Hepatocyte (in vitro differentiated cells): ENCODE results near the gene ATOX1. TPM values are rescaled to one million over a fixed set of nuclear protein-coding genes. Genes with fewer than 3 reads are reported as not detected.
A peak's percentile ranks its signal among the peaks of the same experiment; 100 is the strongest.

ENCODE experiments used
- DNase-seq: peaks from one replicate; pipeline ENCODE4 v3.0.0-alpha.2; 2016; ENCODE audit warnings: low spot score
- H2AFZ ChIP-seq: fragments of 200-600 bp; sonication (generic); 2 replicates; pipeline ENCODE4 v1.6.0; 2016; ENCODE audit warnings: antibody characterized with exemption, mild to moderate bottlenecking
- H3K27ac ChIP-seq: fragments of 200-600 bp; sonication (generic); 2 replicates; pipeline ENCODE4 v1.5.1; 2016; ENCODE audit warnings: mild to moderate bottlenecking
- H3K27me3 ChIP-seq: fragments of 200-600 bp; sonication (generic); 2 replicates; pipeline ENCODE4 v1.6.1; 2016
- H3K36me3 ChIP-seq: fragments of 200-600 bp; sonication (generic); replicated peaks from 2 replicates; pipeline ENCODE4 v1.5.1; 2016; ENCODE audit warnings: low read depth; ENCODE audit not compliant: insufficient read depth
- H3K4me1 ChIP-seq: fragments of 200-600 bp; sonication (generic); 2 replicates; pipeline ENCODE4 v1.5.1; 2016; ENCODE audit warnings: mild to moderate bottlenecking, moderate library complexity; ENCODE audit not compliant: insufficient read depth
- H3K4me2 ChIP-seq: fragments of 200-600 bp; sonication (generic); 2 replicates; pipeline ENCODE4 v1.6.0; 2016
- H3K4me3 ChIP-seq: fragments of 200-600 bp; sonication (generic); 2 replicates; pipeline ENCODE4 v1.5.1; 2016; ENCODE audit warnings: mild to moderate bottlenecking
- H3K79me2 ChIP-seq: fragments of 200-600 bp; sonication (generic); 2 replicates; pipeline ENCODE4 v1.6.0; 2017; ENCODE audit warnings: mild to moderate bottlenecking
- H3K9me2 ChIP-seq: fragments of 200-600 bp; sonication (generic); replicated peaks from 2 replicates; pipeline ENCODE4 v1.6.0; 2017; ENCODE audit warnings: mild to moderate bottlenecking; ENCODE audit not compliant: insufficient read depth
- H3K9me3 ChIP-seq: fragments of 200-600 bp; sonication (generic); 2 replicates; pipeline ENCODE4 v1.5.1; 2016; ENCODE audit warnings: low read depth, mild to moderate bottlenecking
- H4K20me1 ChIP-seq: fragments of 200-600 bp; sonication (generic); 2 replicates; pipeline ENCODE4 v1.6.0; 2016; ENCODE audit warnings: mild to moderate bottlenecking; ENCODE audit not compliant: insufficient read depth, poor library complexity, severe bottlenecking
- EZH2 ChIP-seq: fragments of 200-600 bp; sonication (generic); IDR thresholded peaks from 2 replicates; pipeline ENCODE4 v1.6.1; 2016; ENCODE audit warnings: antibody characterized with exemption, mild to moderate bottlenecking, borderline replicate concordance
- EZH2phosphoT487 ChIP-seq: fragments of 200-600 bp; sonication (generic); IDR thresholded peaks from one replicate; pipeline ENCODE4 v1.6.1; 2018; ENCODE audit warnings: antibody characterized with exemption, mild to moderate bottlenecking, low read depth, moderate library complexity; ENCODE audit not compliant: unreplicated experiment, severe bottlenecking
- WGBS: methylation state at CpG from one replicate; pipeline ENCODE4 v1.1.6; 2016; ENCODE audit warnings: low lambda C conversion rate; ENCODE audit errors: missing lambda C conversion rate; 5-methylcytosine and 5-hydroxymethylcytosine counted together
- polyA plus RNA-seq: library from polyadenylated mRNA; unstranded; fragments of >200 nt; fragmentation: Nextera tagmentation; extraction: Ambion mirVana; gene quantifications from 2 replicates; pipeline ENCODE4 v1.2.1, GENCODE V29; 2016
- total RNA-seq: library from RNA; depleted of rRNA; stranded (reverse); fragments of >200 nt; gene quantifications from 2 replicates; pipeline ENCODE4 v1.2.3, GENCODE V29; 2014
- TF ChIP-seq, protein P1 (sequence below): fragments of 200-600 bp; sonication (generic); IDR thresholded peaks from 2 replicates; pipeline ENCODE4 v1.5.1; 2016; ENCODE audit warnings: antibody characterized with exemption, mild to moderate bottlenecking; ENCODE audit not compliant: poor library complexity

ATOX1 gene
- total and polyA plus RNA-seq, 2 experiments from 2014 or later = 112 to 348 TPM

DNA sequence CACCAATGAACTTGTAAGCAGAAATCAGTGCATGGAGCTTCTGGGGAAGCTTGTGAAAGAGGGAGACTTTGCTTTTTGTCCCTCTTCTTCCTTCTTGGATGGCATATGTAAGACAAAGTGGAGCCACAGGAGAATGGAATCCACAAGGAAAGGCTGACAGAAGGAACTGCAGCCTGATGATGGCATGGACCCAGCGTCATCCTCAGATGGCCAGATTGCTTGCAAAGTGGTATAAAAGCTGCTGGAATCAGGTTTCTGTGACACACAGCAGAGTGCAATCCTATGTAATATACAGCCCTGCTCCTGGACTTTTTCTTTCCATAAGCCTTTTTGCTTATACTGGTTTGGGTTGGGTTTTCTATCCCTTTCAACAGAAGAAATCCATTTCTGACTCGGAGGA lies 40.3 kb downstream of the ATOX1 start:
- DNase-seq = no peak
- H2AFZ ChIP-seq = no peak overlapping the region
- no peaks in the 10 kb centered on the region for H3K9me2 ChIP-seq
- H4K20me1 ChIP-seq = no peaks in the 10 kb centered on the region
- H3K36me3 ChIP-seq = no peaks in the 10 kb centered on the region
- no peak overlapping the region for H3K4me3 ChIP-seq
- H3K4me2 ChIP-seq = peak overlapping the region; percentile 2
- H3K27ac ChIP-seq = peak overlapping the region; percentile 73
- no peaks in the 10 kb centered on the region for H3K27me3 ChIP-seq
- 51% methylated on average over 2 of the region's 2 CpGs for WGBS
- no peaks in the 10 kb centered on the region for H3K79me2 ChIP-seq
- H3K4me1 ChIP-seq = peaks cover 15% of the 10 kb centered on the region
- no peak for TF ChIP-seq EZH2
- no peaks in the 10 kb centered on the region for H3K9me3 ChIP-seq

DNA sequence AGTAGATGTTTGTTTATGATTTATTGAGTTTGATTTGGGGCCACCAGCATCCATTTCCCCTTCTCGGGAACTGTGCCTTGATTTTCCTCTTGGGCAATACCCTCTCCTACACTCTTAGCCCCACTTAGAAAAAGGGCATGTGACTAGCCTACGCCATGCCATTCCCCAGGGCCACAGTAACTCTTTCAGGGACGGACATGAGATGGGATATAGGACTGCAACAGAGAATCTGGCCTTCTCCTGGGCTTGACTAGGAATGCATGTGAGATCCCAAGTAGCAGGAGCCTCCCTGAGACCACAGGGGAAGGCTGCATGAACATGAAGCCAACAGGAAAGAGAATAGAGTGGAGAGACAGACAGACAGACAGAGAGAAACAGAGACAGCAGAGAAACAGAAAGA lies 41.0 kb downstream of the ATOX1 start:
- no peak for TF ChIP-seq EZH2
- TF ChIP-seq, protein P1, sequence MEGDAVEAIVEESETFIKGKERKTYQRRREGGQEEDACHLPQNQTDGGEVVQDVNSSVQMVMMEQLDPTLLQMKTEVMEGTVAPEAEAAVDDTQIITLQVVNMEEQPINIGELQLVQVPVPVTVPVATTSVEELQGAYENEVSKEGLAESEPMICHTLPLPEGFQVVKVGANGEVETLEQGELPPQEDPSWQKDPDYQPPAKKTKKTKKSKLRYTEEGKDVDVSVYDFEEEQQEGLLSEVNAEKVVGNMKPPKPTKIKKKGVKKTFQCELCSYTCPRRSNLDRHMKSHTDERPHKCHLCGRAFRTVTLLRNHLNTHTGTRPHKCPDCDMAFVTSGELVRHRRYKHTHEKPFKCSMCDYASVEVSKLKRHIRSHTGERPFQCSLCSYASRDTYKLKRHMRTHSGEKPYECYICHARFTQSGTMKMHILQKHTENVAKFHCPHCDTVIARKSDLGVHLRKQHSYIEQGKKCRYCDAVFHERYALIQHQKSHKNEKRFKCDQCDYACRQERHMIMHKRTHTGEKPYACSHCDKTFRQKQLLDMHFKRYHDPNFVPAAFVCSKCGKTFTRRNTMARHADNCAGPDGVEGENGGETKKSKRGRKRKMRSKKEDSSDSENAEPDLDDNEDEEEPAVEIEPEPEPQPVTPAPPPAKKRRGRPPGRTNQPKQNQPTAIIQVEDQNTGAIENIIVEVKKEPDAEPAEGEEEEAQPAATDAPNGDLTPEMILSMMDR = no peak
- no peak for TF ChIP-seq EZH2phosphoT487
- Histone ChIP-seq H3K9me3 (no peaks in the 10 kb centered on the region), H3K79me2 (no peaks in the 10 kb centered on the region), H3K9me2 (no peaks in the 10 kb centered on the region), H3K4me3 (no peak overlapping the region), H3K4me2 (no peak overlapping the region), H3K27ac (no peak overlapping the region), H3K27me3 (no peaks in the 10 kb centered on the region), H3K36me3 (no peaks in the 10 kb centered on the region), H2AFZ (no peak overlapping the region), H3K4me1 (peaks cover 15% of the 10 kb centered on the region), H4K20me1 (no peaks in the 10 kb centered on the region)
- 53% methylated on average over 3 of the region's 3 CpGs for WGBS
- no peak for DNase-seq

DNA sequence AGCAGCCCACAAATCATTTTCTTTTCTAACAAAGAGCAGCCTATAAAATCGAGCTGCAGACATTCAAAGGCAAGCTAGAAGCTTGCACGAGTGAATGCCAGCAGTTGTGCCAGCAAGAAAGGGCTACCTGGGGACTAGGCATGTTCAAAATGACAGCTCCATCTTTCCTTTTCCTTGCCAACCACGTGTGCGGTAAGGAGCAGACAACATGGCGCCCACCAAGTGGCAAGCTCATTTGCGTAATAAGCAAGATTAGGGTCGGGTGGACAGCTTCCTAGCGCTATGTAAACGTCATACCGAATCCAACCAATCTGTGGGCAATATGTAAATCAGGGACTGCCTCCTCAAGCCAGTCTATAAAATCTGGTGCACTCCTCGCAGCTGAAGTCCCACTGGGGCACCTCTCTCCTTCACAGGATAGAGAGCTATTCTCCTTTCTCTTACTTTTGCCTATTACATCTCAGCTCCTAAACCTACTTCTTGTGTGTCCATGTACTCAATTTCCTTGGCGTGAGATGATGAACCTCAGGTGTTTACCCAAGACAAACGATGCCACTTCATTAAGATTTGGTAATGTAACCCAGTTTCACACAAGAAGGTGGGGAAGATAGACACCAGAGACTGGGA lies 49.2 kb downstream of the ATOX1 start:
- Histone ChIP-seq H3K27ac (no peak overlapping the region), H3K27me3 (no peaks in the 10 kb centered on the region), H3K79me2 (no peaks in the 10 kb centered on the region), H3K36me3 (no peaks in the 10 kb centered on the region), H4K20me1 (no peaks in the 10 kb centered on the region), H3K4me1 (peaks cover under 1% of the 10 kb centered on the region), H3K9me3 (no peaks in the 10 kb centered on the region), H3K4me3 (no peak overlapping the region), H3K9me2 (no peaks in the 10 kb centered on the region), H3K4me2 (no peak overlapping the region), H2AFZ (no peak overlapping the region)
- TF ChIP-seq, protein P1 = no peak
- 87% methylated on average over 13 of the region's 13 CpGs for WGBS
- DNase-seq = no peak

DNA sequence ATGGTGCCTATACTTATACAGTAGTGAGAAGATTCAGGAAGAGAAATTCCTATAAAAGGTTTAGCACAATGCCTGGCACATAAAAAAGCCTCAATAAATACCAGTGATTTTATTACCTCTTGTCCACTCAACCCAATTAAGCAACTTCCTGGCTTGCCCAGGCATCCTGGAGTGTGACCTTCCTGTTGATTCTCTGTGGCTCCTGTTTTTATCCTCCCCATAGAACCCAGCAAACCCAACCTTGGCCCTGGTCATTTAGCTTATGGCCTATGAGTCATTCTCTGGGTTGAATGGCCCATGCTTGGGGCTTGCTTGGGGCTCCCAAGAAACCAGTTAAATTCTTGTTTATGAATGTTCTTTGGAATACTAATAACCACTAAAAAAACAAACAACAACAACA lies 50.3 kb downstream of the ATOX1 start:
- TF ChIP-seq EZH2phosphoT487 (no peak), EZH2 (no peak)
- TF ChIP-seq, protein P1 = no peak
- Histone ChIP-seq H2AFZ (no peak overlapping the region), H3K4me3 (no peak overlapping the region), H3K4me2 (no peak overlapping the region), H3K27ac (no peak overlapping the region), H3K79me2 (no peaks in the 10 kb centered on the region), H3K36me3 (no peaks in the 10 kb centered on the region), H4K20me1 (no peaks in the 10 kb centered on the region), H3K9me2 (no peaks in the 10 kb centered on the region), H3K9me3 (no peaks in the 10 kb centered on the region), H3K4me1 (peaks cover 9% of the 10 kb centered on the region), H3K27me3 (no peaks in the 10 kb centered on the region)
- DNase-seq = no peak
